IMR-90 (cell line): Measurements from ENCODE around the gene CA7. TPM values are rescaled to one million over a fixed set of nuclear protein-coding genes. Genes with fewer than 3 reads are reported as not detected.

Source experiments
- ATAC-seq: fragments of 200-7000 bp; cut with Tn5 transposase; 2 replicates; pipeline ENCODE4 v1.9.1; 2020; ENCODE audit warnings: low read depth, mild to moderate bottlenecking, moderate library complexity
- BruUV-seq: library from RNA; stranded (reverse); fragments of 400-500 nt; replicated peaks from 2 replicates; lab custom pipeline; 2021; lab: Mats Ljungman, UMichigan
- CTCF ChIA-PET: fragments of 300-600 bp; formaldehyde crosslinking; extraction: SDS; loops from one replicate; lab custom pipeline; 2021; ENCODE audit warnings: antibody characterized with exemption; lab: Yijun Ruan, JAX
- POLR2A ChIA-PET: fragments of 300-600 bp; sonication (Branson Sonifier 250); formaldehyde crosslinking; loops from one replicate; lab custom pipeline; 2022; ENCODE audit warnings: antibody characterized with exemption; ENCODE audit not compliant: unreplicated experiment; lab: Charles Lee
- DNase-seq: peaks from one replicate; pipeline ENCODE4 v3.0.0; 2013
- H2AFZ ChIP-seq: replicated peaks from 2 replicates; pipeline ENCODE3; 2013; ENCODE audit warnings: low read length, mild to moderate bottlenecking; ENCODE audit not compliant: poor library complexity
- H2AK5ac ChIP-seq: 2 replicates; pipeline ENCODE4 v1.6.1; 2013; ENCODE audit warnings: low read depth, low read length, inconsistent platforms
- H2AK9ac ChIP-seq: replicated peaks from 2 replicates; pipeline ENCODE3; 2013; ENCODE audit warnings: mild to moderate bottlenecking, low read depth, low read length, moderate library complexity; ENCODE audit not compliant: poor library complexity
- H2BK120ac ChIP-seq: 2 replicates; pipeline ENCODE4 v1.6.1; 2013; ENCODE audit warnings: low read depth, low read length, inconsistent platforms
- H2BK15ac ChIP-seq: 3 replicates; pipeline ENCODE4 v1.6.1; 2013; ENCODE audit warnings: low read depth, low read length, inconsistent platforms
- H2BK20ac ChIP-seq: 2 replicates; pipeline ENCODE4 v1.6.1; 2013; ENCODE audit warnings: low read depth, mild to moderate bottlenecking, inconsistent platforms, low read length, moderate library complexity
- H2BK5ac ChIP-seq: 2 replicates; pipeline ENCODE4 v1.6.1; 2013; ENCODE audit warnings: mild to moderate bottlenecking, low read depth, low read length, inconsistent platforms; ENCODE audit not compliant: poor library complexity, severe bottlenecking
- H3K14ac ChIP-seq: replicated peaks from 2 replicates; pipeline ENCODE4 v1.6.1; 2013; ENCODE audit warnings: low read depth, low read length, inconsistent platforms
- H3K18ac ChIP-seq: 2 replicates; pipeline ENCODE4 v1.6.1; 2013; ENCODE audit warnings: low read depth, low read length, control low read depth
- H3K23ac ChIP-seq: 2 replicates; pipeline ENCODE4 v1.6.1; 2013; ENCODE audit warnings: low read depth, low read length, inconsistent platforms
- H3K27ac ChIP-seq: 2 replicates; pipeline ENCODE4 v1.5.1; 2013; ENCODE audit warnings: mild to moderate bottlenecking, control low read depth, low read length; ENCODE audit not compliant: insufficient read depth
- H3K27me3 ChIP-seq: 2 replicates; pipeline ENCODE4 v1.6.1; 2013; ENCODE audit warnings: low read length; ENCODE audit not compliant: control insufficient read depth, insufficient read depth
- H3K36me3 ChIP-seq: 2 replicates; pipeline ENCODE4 v1.6.1; 2013; ENCODE audit warnings: low read length, mixed read lengths; ENCODE audit not compliant: control insufficient read depth, insufficient read depth
- H3K4ac ChIP-seq: 2 replicates; pipeline ENCODE4 v1.6.1; 2013; ENCODE audit warnings: low read depth, low read length, inconsistent platforms
- H3K4me1 ChIP-seq: 2 replicates; pipeline ENCODE4 v1.6.1; 2013; ENCODE audit warnings: low read length, mixed read lengths; ENCODE audit not compliant: control insufficient read depth, insufficient read depth
- H3K4me2 ChIP-seq: 2 replicates; pipeline ENCODE4 v1.6.1; 2013; ENCODE audit warnings: low read depth, mild to moderate bottlenecking, control low read depth, low read length, moderate library complexity
- H3K4me3 ChIP-seq: 2 replicates; pipeline ENCODE4 v1.5.1; 2013; ENCODE audit warnings: low read depth, mild to moderate bottlenecking, control low read depth, low read length, moderate library complexity; ENCODE audit not compliant: insufficient read depth
- H3K56ac ChIP-seq: 2 replicates; pipeline ENCODE4 v1.6.1; 2013; ENCODE audit warnings: low read length, inconsistent platforms; ENCODE audit not compliant: insufficient read depth; ENCODE audit errors: extremely low read depth
- H3K79me1 ChIP-seq, 2 experiments: 2 replicates each; pipeline ENCODE4 v1.6.1; 2013; ENCODE audit warnings: low read length in 2 of 2, inconsistent platforms in 1 of 2, low read depth in 1 of 2
- H3K9ac ChIP-seq: 2 replicates; pipeline ENCODE4 v1.6.1; 2013; ENCODE audit warnings: low read depth, low read length, control low read depth
- H3K9me1 ChIP-seq: 2 replicates; pipeline ENCODE4 v1.6.1; 2013; ENCODE audit warnings: low read length, inconsistent platforms; ENCODE audit not compliant: insufficient read depth
- H3K9me3 ChIP-seq: 2 replicates; pipeline ENCODE4 v1.6.1; 2013; ENCODE audit warnings: low read length; ENCODE audit not compliant: control insufficient read depth, insufficient read depth
- H4K20me1 ChIP-seq: 2 replicates; pipeline ENCODE4 v1.6.1; 2013; ENCODE audit warnings: low read length, inconsistent platforms; ENCODE audit not compliant: insufficient read depth
- H4K5ac ChIP-seq: 2 replicates; pipeline ENCODE4 v1.6.1; 2013; ENCODE audit warnings: mild to moderate bottlenecking, low read depth, low read length, control low read depth
- H4K8ac ChIP-seq, 2 experiments: 2 replicates each; pipeline ENCODE4 v1.6.1; 2013; ENCODE audit warnings: low read depth in 2 of 2, low read length in 2 of 2, control low read depth in 1 of 2, inconsistent platforms in 1 of 2
- H4K91ac ChIP-seq: 2 replicates; pipeline ENCODE4 v1.6.1; 2013; ENCODE audit warnings: low read depth, low read length, inconsistent platforms; ENCODE audit not compliant: insufficient read depth
- WGBS, 2 experiments: methylation state at CpG; one replicate each; pipeline versions ENCODE4 v1.1.5 to v1.1.7; 2013; ENCODE audit warnings: missing lambda C conversion rate in 2 of 2; ENCODE audit not compliant: insufficient read length in 1 of 2; ENCODE audit errors: extremely low coverage in 2 of 2; 5-methylcytosine and 5-hydroxymethylcytosine counted together
- dilution Hi-C: fragments of 300-500 bp; cut with HindIII; formaldehyde crosslinking; loops from one replicate; pipeline ENCODE4 v1.14.3; 2018; ENCODE audit warnings: low sequenced_read_pairs; ENCODE audit not compliant: unreplicated experiment
- in situ Hi-C: fragments of 300-500 bp; cut with MboI; formaldehyde crosslinking; loops from 3 replicates; pipeline ENCODE4 v1.14.3; 2019; ENCODE audit warnings: low sequenced_read_pairs, inconsistent platforms, mixed read lengths
- intact Hi-C: fragments of 100-400 bp; cut with micrococcal nuclease; formaldehyde crosslinking; loops from 2 replicates; pipeline ENCODE4 v1.10.0; 2022
- polyA plus RNA-seq, 3 experiments: library from polyadenylated mRNA; depleted of rRNA; stranded (reverse); fragments of >200 nt; gene quantifications; 2 replicates each; pipeline ENCODE4 v1.2.3, GENCODE V29; 2012; ENCODE audit warnings: low replicate concordance in 1 of 3
- total RNA-seq: library from RNA; depleted of rRNA; stranded (reverse); fragments of >200 nt; gene quantifications from 2 replicates; pipeline ENCODE4 v1.2.3, GENCODE V29; 2012
- TF ChIP-seq, protein P1 (sequence below): fragments of 150-350 bp; IDR thresholded peaks from 2 replicates; pipeline ENCODE4 v1.6.1; 2017; ENCODE audit warnings: mild to moderate bottlenecking, antibody characterized with exemption, low read length, low read depth
- TF ChIP-seq, protein P2 (sequence below): fragments of 150-350 bp; IDR thresholded peaks from 2 replicates; pipeline ENCODE4 v1.6.1; 2016; ENCODE audit warnings: low read depth, mild to moderate bottlenecking, low read length, moderate library complexity, borderline replicate concordance

CA7 gene
- total and polyA plus RNA-seq, 2 of the 4 experiments (the other 2 are of a cell fraction): not detected

DNA sequence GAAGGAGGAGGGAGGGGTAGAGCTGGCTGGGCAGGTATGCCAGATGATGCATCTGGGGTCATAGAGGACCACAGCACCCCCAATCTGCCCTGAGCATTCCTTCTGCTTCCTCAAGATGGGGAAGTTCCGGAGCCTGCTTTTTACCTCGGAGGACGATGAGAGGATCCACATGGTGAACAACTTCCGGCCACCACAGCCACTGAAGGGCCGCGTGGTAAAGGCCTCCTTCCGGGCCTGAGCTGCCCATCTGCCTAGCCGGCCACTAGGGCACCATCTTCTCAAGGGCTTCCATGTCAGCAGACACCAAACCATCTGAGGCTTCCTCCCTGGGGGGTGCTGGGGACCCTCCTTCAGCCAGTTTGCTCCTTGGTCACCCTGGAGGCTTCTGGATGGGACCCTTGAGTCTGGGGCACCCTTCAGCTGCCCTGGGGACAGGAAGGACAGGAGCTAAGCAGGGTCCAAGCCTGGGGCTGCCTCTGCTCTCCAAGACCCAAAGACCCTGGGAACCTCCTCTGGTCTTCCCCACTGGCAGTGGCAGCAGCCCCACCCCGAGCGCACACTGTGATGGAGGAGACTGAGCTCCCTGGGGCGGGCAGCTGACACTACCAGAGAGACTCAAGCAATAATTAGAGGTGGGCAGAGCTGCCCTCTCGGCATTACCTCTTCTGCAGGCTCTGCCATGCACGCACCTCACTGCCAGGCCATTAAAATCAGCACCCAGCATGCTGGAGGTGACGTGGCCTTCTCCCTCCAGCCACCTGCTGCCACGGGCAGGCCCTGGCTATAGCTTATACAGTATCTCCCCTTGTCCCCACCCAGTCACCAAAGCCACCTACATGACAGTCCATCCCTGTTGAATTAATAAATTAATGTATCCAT is 9.3 kb downstream of the CA7 start:
- DNase-seq (no peak), ATAC-seq (no peak)
- H4K8ac ChIP-seq: no peak overlapping the region
- H3K4me1 ChIP-seq: no peaks in the 10 kb centered on the region
- BruUV-seq: no TSS peak
- no peaks in the 10 kb centered on the region for H3K36me3 ChIP-seq
- H2BK15ac ChIP-seq: no peak overlapping the region
- no peak overlapping the region for H2AK9ac ChIP-seq
- no peak overlapping the region for H2BK20ac ChIP-seq
- dilution Hi-C loops: no loop called here
- H3K23ac ChIP-seq: no peak overlapping the region
- H3K9ac ChIP-seq: no peak overlapping the region
- WGBS, 2 experiments: 69% methylated on average over 3 of the region's 15 CpGs; no CpG with 5 or more reads in 1 of the 2 experiments
- H4K20me1 ChIP-seq: no peaks in the 10 kb centered on the region
- H3K79me1 ChIP-seq: no peaks in the 10 kb centered on the region
- H2AK5ac ChIP-seq: no peak overlapping the region
- H3K18ac ChIP-seq: no peak overlapping the region
- no peak overlapping the region for H2BK120ac ChIP-seq
- POLR2A ChIA-PET: interaction anchor here (0.6 kb wide), 1 partner anchor 186 kb away, joined by 3 read pairs; no protein-coding TSS in a partner anchor
- no peak overlapping the region for H3K4me3 ChIP-seq
- H3K14ac ChIP-seq: no peak overlapping the region
- H4K5ac ChIP-seq: no peak overlapping the region
- TF ChIP-seq, protein P1, sequence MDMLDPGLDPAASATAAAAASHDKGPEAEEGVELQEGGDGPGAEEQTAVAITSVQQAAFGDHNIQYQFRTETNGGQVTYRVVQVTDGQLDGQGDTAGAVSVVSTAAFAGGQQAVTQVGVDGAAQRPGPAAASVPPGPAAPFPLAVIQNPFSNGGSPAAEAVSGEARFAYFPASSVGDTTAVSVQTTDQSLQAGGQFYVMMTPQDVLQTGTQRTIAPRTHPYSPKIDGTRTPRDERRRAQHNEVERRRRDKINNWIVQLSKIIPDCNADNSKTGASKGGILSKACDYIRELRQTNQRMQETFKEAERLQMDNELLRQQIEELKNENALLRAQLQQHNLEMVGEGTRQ: no peak
- TF ChIP-seq, protein P2, sequence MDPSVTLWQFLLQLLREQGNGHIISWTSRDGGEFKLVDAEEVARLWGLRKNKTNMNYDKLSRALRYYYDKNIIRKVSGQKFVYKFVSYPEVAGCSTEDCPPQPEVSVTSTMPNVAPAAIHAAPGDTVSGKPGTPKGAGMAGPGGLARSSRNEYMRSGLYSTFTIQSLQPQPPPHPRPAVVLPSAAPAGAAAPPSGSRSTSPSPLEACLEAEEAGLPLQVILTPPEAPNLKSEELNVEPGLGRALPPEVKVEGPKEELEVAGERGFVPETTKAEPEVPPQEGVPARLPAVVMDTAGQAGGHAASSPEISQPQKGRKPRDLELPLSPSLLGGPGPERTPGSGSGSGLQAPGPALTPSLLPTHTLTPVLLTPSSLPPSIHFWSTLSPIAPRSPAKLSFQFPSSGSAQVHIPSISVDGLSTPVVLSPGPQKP: no peak
- H3K56ac ChIP-seq: no peak overlapping the region
- no peak overlapping the region for H4K91ac ChIP-seq
- no peak overlapping the region for H2AFZ ChIP-seq
- no peaks in the 10 kb centered on the region for H3K9me1 ChIP-seq
- intact Hi-C loops: no loop called here
- no peak overlapping the region for H3K4me2 ChIP-seq
- H3K9me3 ChIP-seq: no peaks in the 10 kb centered on the region
- no peak overlapping the region for H3K27ac ChIP-seq
- H3K4ac ChIP-seq: no peak overlapping the region
- peaks cover 34% of the 10 kb centered on the region for H3K27me3 ChIP-seq
- H2BK5ac ChIP-seq: no peak overlapping the region
- in situ Hi-C loops: no loop called here
- CTCF ChIA-PET: no interaction called here
